Adrenal gland (tissue), 12 donors: ENCODE data around the gene TUB. TPM values are rescaled to one million over a fixed set of nuclear protein-coding genes. Genes with fewer than 3 reads are reported as not detected.
A peak's percentile ranks its signal among the peaks of the same experiment; 100 is the strongest.

Experiments
- DNase-seq, 7 donors: peaks; one replicate each; pipeline ENCODE4 v3.0.0-alpha.2; 2019 to 2020
- H3K27ac ChIP-seq, 5 donors: fragments of 200-600 bp; sonication (generic) in 4 of 5; 1 replicate in 3 of 5; 2 replicates in 2 of 5; pipeline versions ENCODE4 v1.5.1 to v1.8.0; 2016 to 2020; ENCODE audit warnings: mild to moderate bottlenecking in 1 of 5
- H3K27me3 ChIP-seq: fragments of 200-600 bp; 2 replicates; pipeline ENCODE4 v1.8.0; 2021
- H3K36me3 ChIP-seq, 2 donors: fragments of 200-600 bp; replicated peaks in 1 of 2; 1 replicate in 1 of 2; 2 replicates in 1 of 2; pipeline versions ENCODE4 v1.5.1 to v1.8.0; 2018 to 2022
- H3K4me1 ChIP-seq, 2 donors: fragments of 200-600 bp; replicated peaks in 1 of 2; 1 replicate in 1 of 2; 2 replicates in 1 of 2; pipeline versions ENCODE4 v1.5.1 to v1.8.0; 2018 to 2021
- H3K4me3 ChIP-seq, 4 donors: fragments of 200-600 bp; sonication (generic) in 3 of 4; one replicate each; pipeline ENCODE4 v1.5.1; 2016 to 2018
- H3K9me3 ChIP-seq, 3 donors: fragments of 200-600 bp; sonication (generic) in 1 of 3; replicated peaks in 1 of 3; 1 replicate in 2 of 3; 2 replicates in 1 of 3; pipeline versions ENCODE4 v1.5.1 to v1.8.0; 2016 to 2021
- CTCF ChIP-seq, 6 experiments: fragments of 450-650 bp in 4 of 6; fragments of 200-600 bp in 2 of 6; sonication (generic) in 1 of 6; IDR thresholded peaks; 1 replicate in 5 of 6; 2 replicates in 1 of 6; pipeline versions ENCODE4 v1.5.1 to v1.8.0; 2016 to 2021; ENCODE audit warnings: antibody characterized with exemption in 6 of 6, mild to moderate bottlenecking in 2 of 6, moderate library complexity in 1 of 6
- POLR2A ChIP-seq, 2 donors: fragments of 450-650 bp; IDR thresholded peaks; one replicate each; pipeline ENCODE4 v1.6.1; 2017; ENCODE audit warnings: antibody characterized with exemption in 2 of 2, mild to moderate bottlenecking in 2 of 2, moderate library complexity in 1 of 2
- WGBS, 4 donors: extraction: QIAGEN DNeasy Blood & Tissue Kit in 2 of 4; methylation state at CpG; one replicate each; pipeline versions ENCODE4 v1.1.5 to v1.1.7; 2013 to 2017; 5-methylcytosine and 5-hydroxymethylcytosine counted together
- intact Hi-C, 2 donors: fragments of 100-400 bp; cut with DNase I; formaldehyde crosslinking; loops; one replicate each; pipeline versions ENCODE4 v1.14.1 to v1.15.0; 2022 to 2023
- polyA plus RNA-seq, 3 donors: library from polyadenylated mRNA; stranded (reverse); fragments of 200-250 nt in 2 of 3; fragments of 350-450 nt in 1 of 3; fragmentation: Illumina TruSeq in 1 of 3; extraction: RNeasy Lipid Tissue Mini Kit (QIAGEN cat#74804) in 1 of 3; gene quantifications; one replicate each; pipeline ENCODE4 v1.2.3, GENCODE V29; 2013 to 2014
- total RNA-seq, 9 donors: library from RNA; depleted of rRNA in 4 of 9; stranded (reverse); fragments of >200 nt in 4 of 9; fragments of 120-200 nt in 1 of 9; fragmentation: NEBNext Ultra II Directional in 1 of 9; extraction: Animal tissue kit (Norgen Biotek cat#: 25700) in 1 of 9; gene quantifications; one replicate each; pipeline versions ENCODE4 v1.1.0 to v1.2.4, GENCODE V29; 2013 to 2023
- donor health status: healthy with polysubstance abuse.
- donor health status: Bipolar disorder and iron deficiency.
- donor health status: DM: yes; HTN: yes; CAD: no.
- donor health status: DM: no; HTN: no; CAD: no.
- donor health status: DM: no; HTN: no; CAD: no.
- donor health status: DM: yes; HTN: yes; CAD: no.

The TUB gene
- total and polyA plus RNA-seq, 12 donors, result 2.8 to 26.8 (median 12.0) TPM

DNA sequence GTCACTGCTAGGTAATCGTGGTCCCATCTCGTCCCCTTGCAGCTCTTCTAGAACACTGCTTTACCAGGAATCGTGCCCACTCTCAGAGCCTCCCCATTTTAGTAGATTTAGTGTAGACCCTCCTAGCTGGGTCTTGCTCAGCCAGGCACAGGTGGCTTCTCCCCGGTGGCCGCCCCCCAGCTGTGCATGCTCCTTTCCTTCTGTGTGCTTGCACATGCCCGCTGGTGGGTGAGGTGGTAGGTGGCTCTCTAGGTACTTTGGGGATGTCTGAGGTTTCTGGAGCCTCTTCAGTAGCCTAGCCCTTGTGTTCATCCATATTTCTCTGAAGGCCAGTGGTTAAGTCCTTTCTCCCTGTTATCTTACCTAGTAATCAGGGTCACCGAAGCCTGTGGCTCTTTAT, 5.6 kb downstream of the TUB start:
- Histone ChIP-seq H3K36me3 (no peaks in the 10 kb centered on the region), H3K4me3 (no peak overlapping the region), H3K9me3 (no peaks in the 10 kb centered on the region), H3K27me3 (no peaks in the 10 kb centered on the region), H3K27ac (peak overlapping the region in 2 of 5 donors; percentile 22 to 66), H3K4me1 (peaks cover 0 to 6% of the 10 kb centered on the region in 2 donors)
- TF ChIP-seq CTCF (IDR thresholded peaks at IDR 0.05), result no peak
- no peak for TF ChIP-seq POLR2A (IDR thresholded peaks at IDR 0.05)
- intact Hi-C loops, result no loop called here
- WGBS, 4 donors, result 78 to 89% (median 85%) methylated on average over 7 of the region's 7 CpGs
- DNase-seq, result no peak

GRCh38 chr11:8087185-8087584, 6.2 kb downstream of the TUB start:
- intact Hi-C loops, result no loop called here
- no peak overlapping the region for H3K4me3 ChIP-seq
- TF ChIP-seq POLR2A (IDR thresholded peaks at IDR 0.05) (no peak), CTCF (IDR thresholded peaks at IDR 0.05) (peak in 3 of 6 experiments; percentile 26 to 28 (median 28))
- no peaks in the 10 kb centered on the region for H3K27me3 ChIP-seq
- no peaks in the 10 kb centered on the region for H3K9me3 ChIP-seq
- peaks cover 0 to under 1% of the 10 kb centered on the region in 2 donors for H3K4me1 ChIP-seq
- peak in 1 of 7 donors; percentile 16 for DNase-seq
- no peaks in the 10 kb centered on the region for H3K36me3 ChIP-seq
- peak overlapping the region in 1 of 5 donors; percentile 66 for H3K27ac ChIP-seq
- WGBS, 4 donors, result 79 to 89% (median 83%) methylated on average over 2 to 4 of the region's 4 CpGs

GRCh38 chr11:8087756-8088155, 6.7 kb downstream of the TUB start:
- intact Hi-C loops, result no loop called here
- no peak for TF ChIP-seq POLR2A (IDR thresholded peaks at IDR 0.05)
- no peak for TF ChIP-seq CTCF (IDR thresholded peaks at IDR 0.05)
- no peak for DNase-seq
- Histone ChIP-seq H3K36me3 (no peaks in the 10 kb centered on the region), H3K27ac (peak overlapping the region in 1 of 5 donors; percentile 66), H3K9me3 (no peaks in the 10 kb centered on the region), H3K4me3 (no peak overlapping the region), H3K4me1 (peaks cover 0 to 5% of the 10 kb centered on the region in 2 donors), H3K27me3 (no peaks in the 10 kb centered on the region)
- WGBS, 4 donors, result 77 to 100% (median 82%) methylated on average over 2 to 3 of the region's 3 CpGs

DNA sequence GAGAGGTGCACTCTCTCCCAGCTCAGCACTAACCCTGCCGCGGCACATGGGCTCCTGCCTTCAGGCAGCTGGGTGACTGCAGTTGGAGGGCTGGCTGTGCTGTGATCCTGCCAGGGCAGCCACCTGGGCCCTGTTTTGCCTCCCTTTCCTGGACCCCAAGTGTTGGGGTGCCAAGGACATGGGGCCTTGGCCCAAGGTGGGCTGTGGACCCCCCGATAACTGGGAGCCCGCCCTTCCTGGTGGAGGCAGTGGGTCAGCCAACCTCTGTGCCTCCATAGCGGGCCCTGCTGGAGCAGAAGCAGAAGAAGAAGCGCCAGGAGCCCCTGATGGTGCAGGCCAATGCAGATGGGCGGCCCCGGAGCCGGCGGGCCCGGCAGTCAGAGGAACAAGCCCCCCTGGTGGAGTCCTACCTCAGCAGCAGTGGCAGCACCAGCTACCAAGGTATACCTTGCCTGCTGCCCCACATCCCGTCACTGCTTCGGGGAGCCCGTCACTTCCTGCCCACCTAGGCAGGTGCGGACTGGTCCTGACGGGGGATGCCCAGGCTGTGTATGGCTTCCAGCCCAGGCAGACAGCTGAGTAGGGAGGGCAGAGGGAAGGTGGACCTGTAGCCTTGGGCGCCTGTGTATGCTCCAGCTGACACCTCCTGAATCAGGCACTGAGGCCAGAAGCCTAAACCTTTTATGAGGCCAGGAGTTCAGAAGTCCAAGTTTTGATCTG, 8.9 kb downstream of the TUB start:
- TF ChIP-seq POLR2A (IDR thresholded peaks at IDR 0.05) (no peak), CTCF (IDR thresholded peaks at IDR 0.05) (no peak)
- Histone ChIP-seq H3K9me3 (no peaks in the 10 kb centered on the region), H3K36me3 (no peaks in the 10 kb centered on the region), H3K4me3 (no peak overlapping the region), H3K27me3 (no peaks in the 10 kb centered on the region), H3K4me1 (peaks cover 0 to 6% of the 10 kb centered on the region in 2 donors), H3K27ac (peak overlapping the region in 1 of 5 donors; percentile 38)
- no peak for DNase-seq
- 90 to 98% (median 92%) methylated on average over 3 to 17 of the region's 17 CpGs for WGBS, 4 donors
- intact Hi-C loops, result loop anchor here (5.0 kb wide), 2 partner anchors 78 to 83 kb away; no protein-coding TSS in a partner anchor
